Natural killer cell treated with Interleukin-12 subunit alpha and Interleukin-12 subunit beta and Interleukin-15 and Interleukin-18, amount 100 ng/mL, for 72 hours (primary cell): ENCODE data around the gene LSAMP. TPM values are rescaled to one million over a fixed set of nuclear protein-coding genes. Genes with fewer than 3 reads are reported as not detected.

ENCODE experiments used
- ATAC-seq, 2 donors: fragments of 150-1000 bp; cut with Tn5 transposase in 1 of 2; sonication (Bioruptor Pico), chemical (Tn5 transposase) in 1 of 2; 2 replicates each; pipeline ENCODE4 v1.10.0; 2021
- DNase-seq: peaks from one replicate; pipeline ENCODE4 v3.0.0; 2022; ENCODE audit warnings: low spot score
- H3K27ac Mint-ChIP-seq, 2 donors: 1 replicate in 1 of 2; 2 replicates in 1 of 2; pipeline ENCODE4 v1.8.0; 2022; ENCODE audit warnings: mixed read lengths in 2 of 2, mild to moderate bottlenecking in 1 of 2, moderate library complexity in 1 of 2
- H3K27me3 Mint-ChIP-seq, 2 donors: 1 replicate in 1 of 2; 2 replicates in 1 of 2; pipeline ENCODE4 v1.8.0; 2022; ENCODE audit warnings: mixed read lengths in 2 of 2
- H3K36me3 Mint-ChIP-seq: one replicate; pipeline ENCODE4 v1.8.0; 2022; ENCODE audit warnings: mixed read lengths
- H3K4me1 Mint-ChIP-seq, 2 donors: 1 replicate in 1 of 2; 2 replicates in 1 of 2; pipeline ENCODE4 v1.8.0; 2022; ENCODE audit warnings: low read depth in 2 of 2, mixed read lengths in 2 of 2, mild to moderate bottlenecking in 1 of 2
- H3K4me3 Mint-ChIP-seq: one replicate; pipeline ENCODE4 v1.8.0; 2022; ENCODE audit warnings: mixed read lengths
- H3K9me3 Mint-ChIP-seq: 2 replicates; pipeline ENCODE4 v1.8.0; 2022; ENCODE audit warnings: mixed read lengths
- total RNA-seq, 2 donors: library from RNA; stranded (reverse); gene quantifications; one replicate each; pipeline ENCODE4 v1.2.3, GENCODE V29; 2022

Gene LSAMP
- total RNA-seq, 2 donors from 2014 or later = not detected

GRCh38 chr3:115871735-115872134 lies 573.6 kb downstream of the LSAMP start:
- H3K27ac Mint-ChIP-seq = no peak overlapping the region
- DNase-seq = no peak
- H3K4me3 Mint-ChIP-seq = no peak overlapping the region
- H3K27me3 Mint-ChIP-seq = peaks cover 8 to 14% of the 10 kb centered on the region in 2 donors
- no peak for ATAC-seq
- peaks cover 3% of the 10 kb centered on the region for H3K9me3 Mint-ChIP-seq
- H3K36me3 Mint-ChIP-seq = no peaks in the 10 kb centered on the region
- H3K4me1 Mint-ChIP-seq = no peaks in the 10 kb centered on the region

GRCh38 chr3:115864911-115865310 lies 580.4 kb downstream of the LSAMP start:
- Mint-ChIP-seq H3K4me3 (no peak overlapping the region), H3K27ac (no peak overlapping the region), H3K9me3 (peaks cover 3% of the 10 kb centered on the region), H3K27me3 (peaks cover 15 to 53% of the 10 kb centered on the region in 2 donors), H3K36me3 (no peaks in the 10 kb centered on the region), H3K4me1 (no peaks in the 10 kb centered on the region)
- no peak for ATAC-seq
- no peak for DNase-seq

GRCh38 chr3:115862849-115863248 lies 582.4 kb downstream of the LSAMP start:
- H3K27me3 Mint-ChIP-seq = peaks cover 23 to 66% of the 10 kb centered on the region in 2 donors
- no peak overlapping the region for H3K27ac Mint-ChIP-seq
- H3K36me3 Mint-ChIP-seq = no peaks in the 10 kb centered on the region
- DNase-seq (no peak), ATAC-seq (no peak)
- H3K4me3 Mint-ChIP-seq = no peak overlapping the region
- peaks cover 3% of the 10 kb centered on the region for H3K9me3 Mint-ChIP-seq
- no peaks in the 10 kb centered on the region for H3K4me1 Mint-ChIP-seq

- Mint-ChIP-seq H3K4me1 (no peaks in the 10 kb centered on the region), H3K27me3 (peaks cover 25 to 67% of the 10 kb centered on the region in 2 donors), H3K27ac (no peak overlapping the region), H3K4me3 (no peak overlapping the region), H3K36me3 (no peaks in the 10 kb centered on the region), H3K9me3 (no peaks in the 10 kb centered on the region)
- DNase-seq (no peak), ATAC-seq (no peak)
These were observed 583.2 kb downstream of the LSAMP start for GRCh38 chr3:115862099-115862498.

- Mint-ChIP-seq H3K36me3 (no peaks in the 10 kb centered on the region), H3K4me3 (no peak overlapping the region), H3K27me3 (peaks cover 25 to 61% of the 10 kb centered on the region in 2 donors), H3K4me1 (no peaks in the 10 kb centered on the region), H3K9me3 (no peaks in the 10 kb centered on the region), H3K27ac (no peak overlapping the region)
- no peak for DNase-seq
- no peak for ATAC-seq
These were observed 584.0 kb downstream of the LSAMP start for GRCh38 chr3:115861166-115861733.

GRCh38 chr3:115860766-115861165 lies 584.5 kb downstream of the LSAMP start:
- no peak for DNase-seq
- Mint-ChIP-seq H3K4me3 (no peak overlapping the region), H3K27ac (no peak overlapping the region), H3K27me3 (peaks cover 25 to 57% of the 10 kb centered on the region in 2 donors), H3K4me1 (no peaks in the 10 kb centered on the region), H3K9me3 (no peaks in the 10 kb centered on the region), H3K36me3 (no peaks in the 10 kb centered on the region)
- no peak for ATAC-seq

- no peak overlapping the region for H3K4me3 Mint-ChIP-seq
- no peak for ATAC-seq
- H3K27ac Mint-ChIP-seq = no peak overlapping the region
- no peaks in the 10 kb centered on the region for H3K4me1 Mint-ChIP-seq
- H3K27me3 Mint-ChIP-seq = peaks cover 24 to 42% of the 10 kb centered on the region in 2 donors
- no peaks in the 10 kb centered on the region for H3K36me3 Mint-ChIP-seq
- no peaks in the 10 kb centered on the region for H3K9me3 Mint-ChIP-seq
- no peak for DNase-seq
These were observed 586.1 kb downstream of the LSAMP start for GRCh38 chr3:115859002-115859807.

GRCh38 chr3:115857518-115858136 lies 587.7 kb downstream of the LSAMP start:
- no peak overlapping the region for H3K4me3 Mint-ChIP-seq
- no peak for ATAC-seq
- H3K27me3 Mint-ChIP-seq = peaks cover 27 to 42% of the 10 kb centered on the region in 2 donors
- H3K9me3 Mint-ChIP-seq = peaks cover 3% of the 10 kb centered on the region
- no peaks in the 10 kb centered on the region for H3K36me3 Mint-ChIP-seq
- H3K27ac Mint-ChIP-seq = no peak overlapping the region
- H3K4me1 Mint-ChIP-seq = no peaks in the 10 kb centered on the region
- no peak for DNase-seq

GRCh38 chr3:115855911-115856310 lies 589.4 kb downstream of the LSAMP start:
- peaks cover 16 to 30% of the 10 kb centered on the region in 2 donors for H3K27me3 Mint-ChIP-seq
- no peaks in the 10 kb centered on the region for H3K36me3 Mint-ChIP-seq
- H3K4me1 Mint-ChIP-seq = no peaks in the 10 kb centered on the region
- no peak for DNase-seq
- peaks cover 3% of the 10 kb centered on the region for H3K9me3 Mint-ChIP-seq
- ATAC-seq = no peak
- no peak overlapping the region for H3K27ac Mint-ChIP-seq
- H3K4me3 Mint-ChIP-seq = no peak overlapping the region

GRCh38 chr3:115853104-115853503 lies 592.2 kb downstream of the LSAMP start:
- no peak overlapping the region for H3K4me3 Mint-ChIP-seq
- DNase-seq (no peak), ATAC-seq (no peak)
- H3K27me3 Mint-ChIP-seq = peaks cover 14 to 24% of the 10 kb centered on the region in 2 donors
- no peaks in the 10 kb centered on the region for H3K4me1 Mint-ChIP-seq
- H3K9me3 Mint-ChIP-seq = peaks cover 3% of the 10 kb centered on the region
- H3K27ac Mint-ChIP-seq = no peak overlapping the region
- H3K36me3 Mint-ChIP-seq = no peaks in the 10 kb centered on the region

- ATAC-seq (no peak), DNase-seq (no peak)
- Mint-ChIP-seq H3K27me3 (peaks cover 7 to 16% of the 10 kb centered on the region in 2 donors), H3K27ac (no peak overlapping the region), H3K4me1 (no peaks in the 10 kb centered on the region), H3K9me3 (peaks cover 3% of the 10 kb centered on the region), H3K36me3 (no peaks in the 10 kb centered on the region), H3K4me3 (no peak overlapping the region)
These were observed 593.0 kb downstream of the LSAMP start for GRCh38 chr3:115852278-115852677.

- no peak overlapping the region for H3K4me3 Mint-ChIP-seq
- H3K27me3 Mint-ChIP-seq = peaks cover 7 to 14% of the 10 kb centered on the region in 2 donors
- H3K36me3 Mint-ChIP-seq = no peaks in the 10 kb centered on the region
- ATAC-seq (no peak), DNase-seq (no peak)
- H3K4me1 Mint-ChIP-seq = no peaks in the 10 kb centered on the region
- peaks cover 3% of the 10 kb centered on the region for H3K9me3 Mint-ChIP-seq
- H3K27ac Mint-ChIP-seq = no peak overlapping the region
These were observed 593.7 kb downstream of the LSAMP start for GRCh38 chr3:115851571-115851970.

GRCh38 chr3:115848641-115849040 lies 596.6 kb downstream of the LSAMP start:
- Mint-ChIP-seq H3K4me3 (no peak overlapping the region), H3K4me1 (no peaks in the 10 kb centered on the region), H3K9me3 (peaks cover 3% of the 10 kb centered on the region), H3K27me3 (peaks cover 7 to 14% of the 10 kb centered on the region in 2 donors), H3K36me3 (no peaks in the 10 kb centered on the region), H3K27ac (no peak overlapping the region)
- DNase-seq (no peak), ATAC-seq (no peak)

GRCh38 chr3:115845986-115846385 lies 599.3 kb downstream of the LSAMP start:
- no peak for DNase-seq
- Mint-ChIP-seq H3K27ac (no peak overlapping the region), H3K9me3 (no peaks in the 10 kb centered on the region), H3K4me3 (no peak overlapping the region), H3K27me3 (peaks cover 9 to 12% of the 10 kb centered on the region in 2 donors), H3K4me1 (no peaks in the 10 kb centered on the region), H3K36me3 (no peaks in the 10 kb centered on the region)
- no peak for ATAC-seq
